HG03066 (cell line): ENCODE results near the gene GPR3.

Experiments
- ATAC-seq: cut with Tn5 transposase; IDR thresholded peaks from one replicate; pipeline ENCODE4 v1.9.1; 2021; ENCODE audit warnings: low read depth; ENCODE audit not compliant: unreplicated experiment

The GPR3 gene, protein sequence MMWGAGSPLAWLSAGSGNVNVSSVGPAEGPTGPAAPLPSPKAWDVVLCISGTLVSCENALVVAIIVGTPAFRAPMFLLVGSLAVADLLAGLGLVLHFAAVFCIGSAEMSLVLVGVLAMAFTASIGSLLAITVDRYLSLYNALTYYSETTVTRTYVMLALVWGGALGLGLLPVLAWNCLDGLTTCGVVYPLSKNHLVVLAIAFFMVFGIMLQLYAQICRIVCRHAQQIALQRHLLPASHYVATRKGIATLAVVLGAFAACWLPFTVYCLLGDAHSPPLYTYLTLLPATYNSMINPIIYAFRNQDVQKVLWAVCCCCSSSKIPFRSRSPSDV

DNA sequence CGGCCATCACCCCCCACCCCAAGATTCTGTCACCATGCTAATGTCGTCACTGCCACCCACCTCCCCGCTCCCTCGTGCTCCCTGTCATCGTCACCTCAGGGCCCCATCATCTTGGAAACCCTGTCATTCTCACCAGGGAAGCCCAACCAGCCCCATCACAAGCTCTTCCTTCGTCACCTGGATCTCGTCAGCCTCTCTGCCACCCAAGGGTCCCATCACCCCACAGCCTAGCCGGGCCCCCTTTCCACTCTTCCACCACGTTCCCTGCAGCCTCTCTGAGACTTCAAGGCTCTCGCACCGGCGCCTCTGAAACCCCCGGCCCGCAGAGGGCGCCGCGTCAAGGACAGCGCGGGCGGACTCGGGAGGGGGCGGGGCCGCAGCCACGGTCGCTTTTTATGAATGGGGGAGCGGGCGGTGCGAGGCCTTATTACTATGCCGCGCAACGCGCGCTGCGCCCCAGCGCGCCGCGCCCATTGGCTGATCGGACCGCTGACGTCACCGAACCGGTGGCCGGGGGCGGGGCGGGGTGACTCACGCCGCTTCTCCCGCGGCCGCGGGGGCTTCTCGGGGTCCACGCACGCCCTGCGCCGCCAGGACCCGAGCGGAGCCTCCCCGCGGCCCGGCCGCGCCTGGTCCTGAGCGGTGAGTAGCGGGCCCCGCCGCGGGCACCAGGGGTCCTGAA lies at the start of gene GPR3:
Gene GPR3, plus strand, starts transcription at position 527 of the 682 bp plus-strand sequence. CDS start 1,177 bp downstream, outside the sequence.
- peak; percentile 73 for ATAC-seq

DNA sequence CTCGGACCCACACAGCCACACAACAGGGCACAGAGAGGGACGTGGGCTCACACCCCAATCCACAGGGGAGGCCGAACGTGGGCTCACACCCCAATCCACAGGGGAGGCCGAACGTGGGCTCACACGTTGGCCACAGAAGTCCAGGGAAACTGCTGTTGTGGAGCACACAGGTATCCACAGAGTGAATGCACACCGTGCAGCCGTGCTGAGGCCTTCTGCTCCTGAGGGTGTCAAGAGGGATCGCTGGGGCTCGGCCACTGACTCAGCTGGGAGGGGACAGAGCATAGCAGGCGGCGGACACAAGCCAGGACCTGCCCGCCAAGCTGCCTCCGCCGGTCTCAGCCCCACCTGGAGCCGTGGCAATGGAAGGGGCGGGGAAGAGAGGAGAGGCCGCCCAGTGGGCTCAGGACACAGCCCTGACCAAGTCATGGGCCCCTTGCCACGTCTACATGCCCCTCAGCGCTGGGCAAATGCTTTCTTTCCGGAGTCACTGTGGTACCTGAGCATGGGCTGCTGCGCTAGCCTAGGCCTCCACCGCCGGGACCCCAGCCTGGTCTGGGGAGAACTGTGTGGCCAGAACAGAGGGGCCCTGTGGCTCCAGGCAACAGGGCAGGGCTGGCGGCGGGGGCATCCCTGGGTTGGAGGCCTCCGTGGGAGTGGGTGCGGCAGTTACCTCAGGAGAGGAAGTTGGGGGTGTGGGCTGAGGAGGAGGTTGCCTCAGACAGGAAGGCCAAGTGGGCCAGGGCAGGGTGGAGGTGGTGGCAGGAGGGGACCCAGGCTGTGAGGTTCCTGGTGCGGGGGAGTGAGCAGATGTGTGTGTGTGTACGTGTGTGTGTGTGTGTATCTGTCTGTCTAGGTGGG lies 49.4 kb upstream of the GPR3 start:
- no peak for ATAC-seq

DNA sequence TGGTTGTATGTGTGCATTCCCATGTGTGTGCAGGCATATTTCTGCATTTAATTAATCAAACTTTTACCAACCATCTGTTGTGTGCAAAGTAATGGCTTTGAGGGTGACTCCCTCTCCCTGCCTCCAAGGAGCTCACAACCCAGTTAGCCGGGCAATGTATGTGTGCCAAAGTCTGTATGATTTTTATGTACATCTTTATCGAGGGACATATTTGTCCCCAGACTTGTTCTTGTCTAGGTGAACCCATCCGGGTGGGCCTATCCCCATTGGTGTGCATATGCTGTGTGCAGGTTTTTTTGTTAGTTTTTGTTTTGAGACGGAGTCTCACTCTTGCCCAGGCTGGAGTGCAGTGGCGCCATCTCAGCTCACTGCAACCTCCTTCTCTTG lies 48.8 kb upstream of the GPR3 start:
- ATAC-seq, result no peak

DNA sequence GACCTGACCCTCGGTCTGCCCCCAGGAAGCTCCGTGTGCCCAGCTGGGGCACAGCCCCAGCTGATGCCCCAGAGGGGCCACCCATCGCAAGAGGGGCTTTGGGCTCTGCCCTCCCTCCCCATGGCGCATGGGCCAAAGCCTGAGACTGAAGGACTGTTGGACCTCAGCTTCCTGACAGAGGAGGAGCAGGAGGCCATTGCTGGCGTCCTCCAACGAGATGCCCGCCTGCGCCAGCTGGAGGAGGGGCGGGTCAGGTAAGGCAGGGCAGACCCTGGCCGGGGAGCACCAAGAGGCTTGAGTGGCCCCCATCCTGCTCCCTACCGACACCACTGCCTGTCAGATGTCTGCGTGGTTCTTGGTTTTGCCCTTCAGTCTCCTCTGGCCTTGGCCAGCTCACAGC lies 47.1 kb upstream of the GPR3 start:
- no peak for ATAC-seq

DNA sequence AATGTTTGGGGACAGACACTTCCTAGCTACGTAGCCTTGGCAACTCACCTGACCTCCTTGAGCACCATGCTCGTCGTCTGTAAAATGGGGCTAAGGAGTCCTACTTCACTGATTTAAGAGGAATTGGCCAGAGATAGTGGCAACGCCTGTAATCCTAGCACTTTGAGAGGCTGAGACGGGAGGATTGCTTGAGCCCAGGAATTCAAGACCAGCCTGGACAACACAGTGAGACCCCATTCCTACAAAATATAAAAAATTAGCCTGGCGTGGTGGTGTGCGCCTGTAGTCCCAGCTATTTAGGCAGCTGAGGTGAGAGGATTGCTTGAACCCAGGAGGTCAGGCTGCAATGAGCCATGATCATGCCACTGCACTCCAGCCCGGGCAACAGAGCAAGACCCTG lies 46.1 kb upstream of the GPR3 start:
- ATAC-seq, result no peak

DNA sequence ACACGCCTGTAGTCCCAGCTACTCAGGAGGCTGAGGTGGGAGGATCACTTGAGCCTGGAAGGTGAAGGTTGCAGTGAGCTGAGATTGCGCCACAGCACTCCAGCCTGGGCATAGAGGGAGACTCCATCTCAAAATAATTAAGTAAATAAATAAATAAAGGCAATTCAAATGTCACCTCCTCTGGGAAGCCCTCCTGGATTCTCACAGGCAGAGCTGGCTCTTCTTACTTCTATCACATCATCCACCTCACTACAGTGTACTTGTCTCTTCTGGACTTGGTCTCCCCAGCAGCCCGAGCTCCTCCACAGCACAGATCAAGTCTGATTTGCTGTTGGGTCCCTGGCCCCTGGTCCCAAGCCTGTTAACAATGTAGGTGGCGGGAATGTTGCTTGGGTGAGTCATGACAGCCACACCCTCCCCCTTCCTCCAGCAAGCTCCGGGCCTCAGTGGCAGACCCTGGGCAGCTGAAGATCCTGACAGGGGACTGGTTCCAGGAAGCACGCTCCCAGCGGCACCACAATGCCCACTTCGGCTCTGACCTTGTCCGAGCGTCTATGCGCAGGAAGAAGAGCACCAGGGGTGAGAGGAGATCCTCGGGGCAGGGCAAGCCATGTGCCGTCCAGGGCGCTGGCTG lies 45.3 kb upstream of the GPR3 start:
- ATAC-seq, result no peak

DNA sequence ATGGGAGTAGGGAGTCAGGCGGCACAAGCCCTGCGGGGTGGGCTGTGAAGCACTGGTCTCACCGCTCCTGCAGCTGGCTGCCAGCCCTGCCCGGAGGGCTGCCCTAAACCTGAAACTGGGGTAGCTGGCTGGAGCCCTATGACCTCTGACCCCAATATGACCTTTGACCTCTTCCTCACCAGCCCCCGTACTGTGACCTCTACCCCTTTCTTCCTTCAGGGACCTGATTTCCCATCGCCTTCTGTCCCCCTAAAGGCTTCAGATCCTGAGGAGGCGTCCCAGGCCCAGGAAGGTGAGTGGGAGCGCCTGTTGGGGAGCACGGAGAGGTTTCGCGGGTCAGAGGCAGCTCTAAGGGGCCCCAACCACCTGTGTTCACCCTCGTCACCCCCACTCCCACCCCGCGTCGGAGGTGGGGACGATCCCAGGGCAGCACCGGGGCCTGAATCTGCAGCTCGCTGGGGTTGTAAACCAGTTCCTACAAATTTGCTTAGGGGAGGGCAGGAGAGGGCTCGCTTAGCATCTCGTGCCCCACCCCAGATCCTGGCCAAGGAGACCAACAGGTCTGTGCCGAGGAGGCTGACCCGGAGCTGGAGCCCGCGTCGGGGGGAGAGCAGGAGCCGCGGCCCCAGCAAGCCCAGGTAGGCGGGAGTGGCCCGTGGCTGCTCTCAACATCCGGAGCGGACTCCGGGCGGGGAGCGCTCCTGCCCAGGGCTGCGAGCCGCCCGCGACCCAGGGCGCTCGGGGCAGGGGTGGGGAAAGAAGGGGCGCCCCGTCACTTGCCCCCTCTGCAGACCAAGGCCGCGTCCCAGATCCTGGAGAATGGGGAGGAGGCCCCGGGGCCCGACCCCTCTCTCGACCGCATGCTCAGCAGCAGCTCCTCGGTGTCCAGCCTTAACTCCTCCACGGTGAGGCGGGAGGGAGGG lies 43.3 kb upstream of the GPR3 start:
- ATAC-seq, result no peak

DNA sequence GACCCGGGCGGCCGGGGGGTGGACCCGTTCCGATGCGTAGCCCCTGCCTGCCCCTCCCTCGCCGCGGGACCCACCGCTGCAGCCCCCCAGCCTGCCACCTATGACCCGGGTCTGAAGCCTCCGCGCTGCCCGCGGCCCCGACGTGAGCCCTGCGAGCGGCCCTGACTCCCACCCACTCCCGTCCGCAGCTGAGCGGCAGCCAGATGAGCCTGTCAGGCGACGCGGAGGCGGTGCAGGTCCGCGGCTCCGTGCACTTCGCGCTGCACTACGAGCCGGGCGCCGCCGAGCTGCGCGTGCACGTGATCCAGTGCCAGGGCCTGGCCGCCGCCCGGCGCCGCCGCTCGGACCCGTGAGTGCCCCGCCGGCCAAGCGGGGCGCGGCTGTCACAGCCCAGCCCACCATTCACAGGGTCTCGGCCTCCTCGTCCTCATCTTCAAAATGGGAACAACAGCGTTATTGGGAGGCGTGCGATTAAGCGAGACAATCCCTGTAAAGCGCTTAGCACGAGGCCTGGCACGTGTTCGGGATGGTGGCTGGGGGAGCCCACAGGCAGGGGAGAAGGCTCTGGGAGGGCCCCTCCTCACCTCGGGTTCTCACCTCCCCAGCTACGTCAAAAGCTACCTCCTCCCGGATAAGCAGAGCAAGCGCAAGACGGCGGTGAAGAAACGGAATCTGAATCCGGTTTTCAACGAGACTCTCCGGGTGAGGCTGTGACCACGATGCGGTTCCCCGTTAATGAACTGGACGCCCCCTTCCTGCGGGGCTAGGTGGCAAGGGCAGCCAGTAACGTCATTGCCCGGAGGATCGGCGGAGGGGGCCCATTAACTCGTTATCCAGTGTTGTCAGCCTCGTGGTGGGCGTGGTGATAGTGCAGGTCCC lies 42.4 kb upstream of the GPR3 start:
- ATAC-seq, result no peak

DNA sequence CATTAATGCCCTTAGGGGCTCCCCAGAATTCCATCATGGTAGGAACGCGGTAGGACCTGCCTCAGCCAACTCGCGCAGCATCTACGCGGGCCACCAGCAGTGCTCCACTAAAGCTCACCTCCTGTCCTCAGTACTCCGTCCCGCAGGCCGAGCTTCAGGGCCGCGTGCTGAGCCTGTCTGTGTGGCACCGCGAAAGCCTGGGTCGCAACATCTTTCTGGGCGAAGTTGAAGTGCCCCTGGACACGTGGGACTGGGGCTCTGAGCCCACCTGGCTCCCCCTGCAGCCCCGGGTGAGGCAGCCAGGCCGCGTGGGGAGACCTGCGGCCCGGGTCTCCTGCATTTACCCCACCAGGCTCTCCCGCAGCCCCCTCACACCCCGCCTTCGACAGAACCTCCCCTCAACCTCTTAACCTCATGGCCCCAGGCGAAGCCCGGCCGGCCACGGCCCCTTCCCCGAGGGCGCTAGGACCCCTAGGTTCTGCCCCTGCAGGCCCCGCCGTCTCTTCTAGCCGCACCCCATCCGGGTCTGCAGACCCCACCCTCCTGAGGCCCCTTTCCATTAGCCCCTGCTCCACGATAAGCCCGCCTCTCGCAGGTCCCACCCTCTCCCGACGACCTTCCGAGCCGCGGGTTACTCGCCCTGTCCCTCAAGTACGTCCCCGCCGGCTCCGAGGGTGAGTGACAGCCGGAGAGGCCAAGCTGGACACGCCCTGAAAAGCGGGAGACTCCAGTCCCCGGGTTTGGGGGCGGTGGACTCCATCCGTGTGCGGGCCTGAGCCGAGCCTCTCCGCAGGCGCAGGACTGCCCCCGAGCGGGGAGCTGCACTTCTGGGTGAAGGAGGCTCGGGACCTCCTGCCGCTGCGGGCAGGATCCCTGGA lies 41.5 kb upstream of the GPR3 start:
- ATAC-seq, result no peak

DNA sequence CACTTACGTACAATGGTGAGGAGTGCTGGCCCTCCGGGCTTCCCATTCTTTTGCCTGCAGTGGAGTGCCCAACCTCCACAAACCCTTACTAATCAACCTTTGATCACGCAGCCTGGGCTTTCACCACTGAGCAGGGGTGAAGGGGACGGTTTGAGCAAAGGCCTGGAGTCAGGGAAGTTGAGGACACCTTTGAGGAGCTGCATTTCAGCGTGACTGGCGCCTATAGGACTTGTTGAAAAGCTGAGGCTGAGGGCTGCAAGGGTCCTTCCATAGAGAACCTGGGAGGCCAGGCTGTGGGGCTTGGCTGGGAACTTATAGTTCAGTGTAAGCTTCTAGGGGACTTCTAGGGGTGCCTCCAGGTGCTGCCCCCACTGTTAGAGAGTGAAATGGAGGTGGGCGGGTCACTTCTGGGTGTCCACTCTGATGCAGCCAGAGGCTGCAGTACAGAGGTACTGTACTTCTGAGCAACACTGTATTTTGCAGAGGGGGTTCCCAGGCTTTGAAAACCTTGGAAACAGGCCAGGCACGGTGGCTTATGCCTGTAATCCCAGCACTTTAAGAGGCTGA lies 40.8 kb upstream of the GPR3 start:
- ATAC-seq, result no peak

DNA sequence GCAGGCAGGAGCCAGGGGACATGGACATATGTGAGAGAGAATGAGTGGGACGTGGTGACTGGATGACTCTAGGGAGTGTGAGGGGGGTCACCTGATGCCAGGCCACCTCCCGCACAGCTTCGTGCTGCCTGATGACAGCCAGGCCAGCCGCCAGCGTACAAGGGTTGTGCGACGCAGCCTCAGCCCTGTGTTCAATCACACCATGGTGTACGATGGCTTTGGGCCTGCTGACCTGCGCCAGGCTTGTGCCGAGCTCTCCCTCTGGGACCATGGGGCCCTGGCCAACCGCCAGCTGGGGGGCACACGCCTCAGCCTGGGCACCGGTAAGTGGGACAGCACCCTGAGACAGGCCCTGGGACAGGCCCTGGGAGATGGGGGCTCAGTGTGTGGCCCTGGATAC lies 39.3 kb upstream of the GPR3 start:
- ATAC-seq, result no peak

DNA sequence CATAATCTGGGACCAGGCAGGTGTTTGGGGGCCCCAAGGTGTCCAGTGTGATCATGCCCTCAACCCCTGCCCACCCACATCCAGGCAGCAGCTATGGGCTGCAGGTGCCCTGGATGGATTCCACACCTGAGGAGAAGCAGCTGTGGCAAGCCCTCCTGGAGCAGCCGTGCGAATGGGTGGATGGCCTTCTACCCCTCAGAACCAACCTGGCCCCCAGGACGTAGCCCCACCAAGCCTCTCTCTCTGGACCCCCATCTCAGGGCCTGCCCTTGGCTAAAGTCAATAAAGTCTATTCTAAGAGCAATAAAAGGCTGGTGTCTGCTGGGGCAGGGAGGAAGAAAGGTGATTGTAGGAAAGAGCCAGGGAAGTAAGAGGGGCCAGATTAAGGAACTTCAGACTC lies 38.8 kb upstream of the GPR3 start:
- ATAC-seq, result no peak

DNA sequence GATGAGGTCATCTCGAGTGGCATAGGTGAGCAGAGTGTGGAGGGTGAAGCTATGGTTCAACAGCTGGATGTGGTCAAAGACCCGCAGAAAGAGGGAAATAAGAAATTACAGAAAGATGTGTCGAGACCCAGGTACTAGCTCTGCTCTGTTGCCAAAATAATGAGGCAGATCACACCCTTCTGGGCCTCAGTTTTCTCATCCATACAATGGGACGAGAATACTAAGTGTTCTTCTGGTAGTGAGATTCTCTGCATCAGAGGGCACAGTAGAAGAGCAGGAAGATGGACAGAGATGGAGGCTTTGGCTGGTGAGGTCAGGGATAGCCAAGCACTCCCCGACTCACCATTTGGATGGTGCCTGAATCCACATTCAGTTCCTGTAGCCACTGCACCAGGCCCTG lies 36.7 kb upstream of the GPR3 start:
- ATAC-seq, result no peak

DNA sequence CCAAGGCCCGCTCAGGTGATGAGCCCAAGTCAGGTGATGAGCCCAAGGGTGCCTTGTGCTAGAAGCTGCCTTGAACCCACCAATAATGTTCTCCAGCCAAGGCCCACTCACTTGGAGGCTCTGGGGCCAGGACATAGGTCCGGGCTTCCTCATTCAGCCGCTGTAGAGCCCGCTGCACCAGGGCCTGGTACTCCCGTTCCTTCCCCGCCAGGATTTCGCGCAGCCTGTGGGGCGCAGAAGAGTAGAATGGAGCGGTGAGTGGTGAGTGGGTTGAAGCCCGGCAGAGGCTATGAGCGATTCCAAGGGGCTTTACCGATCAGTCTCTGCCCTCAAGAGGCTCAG lies 36.2 kb upstream of the GPR3 start:
- ATAC-seq, result no peak

DNA sequence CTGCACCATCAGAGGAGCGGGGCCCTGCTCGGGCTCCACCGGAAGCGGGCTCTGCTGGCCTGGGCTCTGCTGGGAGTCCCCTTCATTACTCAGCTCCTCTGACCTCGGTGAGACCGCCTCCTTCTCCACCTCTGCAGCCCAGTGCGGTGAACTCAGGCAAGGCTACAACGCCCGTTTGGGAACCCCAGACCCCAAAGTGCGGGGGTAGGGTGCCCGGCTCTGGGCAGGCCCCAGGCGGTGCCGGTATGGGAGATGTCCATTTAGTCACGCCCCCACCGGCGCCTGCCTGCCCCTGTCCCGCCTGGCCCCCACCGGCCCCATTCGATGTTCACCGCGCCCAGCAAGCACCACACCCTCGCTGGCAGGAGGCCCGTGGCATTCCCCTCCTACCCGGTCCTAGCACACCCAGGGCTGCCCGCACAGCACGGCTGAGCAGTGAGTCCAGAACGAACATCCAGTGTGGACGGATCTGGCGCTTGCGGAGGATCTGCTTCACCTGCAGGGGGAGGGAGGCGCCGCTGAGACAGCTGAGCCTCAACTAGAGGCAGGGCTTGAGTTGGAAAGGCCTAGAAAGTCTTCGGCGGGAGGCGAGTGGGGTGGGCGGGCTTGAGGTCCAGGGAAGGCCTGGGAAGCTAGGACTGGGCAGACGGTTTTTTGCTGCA lies 35.7 kb upstream of the GPR3 start:
- ATAC-seq, result no peak

DNA sequence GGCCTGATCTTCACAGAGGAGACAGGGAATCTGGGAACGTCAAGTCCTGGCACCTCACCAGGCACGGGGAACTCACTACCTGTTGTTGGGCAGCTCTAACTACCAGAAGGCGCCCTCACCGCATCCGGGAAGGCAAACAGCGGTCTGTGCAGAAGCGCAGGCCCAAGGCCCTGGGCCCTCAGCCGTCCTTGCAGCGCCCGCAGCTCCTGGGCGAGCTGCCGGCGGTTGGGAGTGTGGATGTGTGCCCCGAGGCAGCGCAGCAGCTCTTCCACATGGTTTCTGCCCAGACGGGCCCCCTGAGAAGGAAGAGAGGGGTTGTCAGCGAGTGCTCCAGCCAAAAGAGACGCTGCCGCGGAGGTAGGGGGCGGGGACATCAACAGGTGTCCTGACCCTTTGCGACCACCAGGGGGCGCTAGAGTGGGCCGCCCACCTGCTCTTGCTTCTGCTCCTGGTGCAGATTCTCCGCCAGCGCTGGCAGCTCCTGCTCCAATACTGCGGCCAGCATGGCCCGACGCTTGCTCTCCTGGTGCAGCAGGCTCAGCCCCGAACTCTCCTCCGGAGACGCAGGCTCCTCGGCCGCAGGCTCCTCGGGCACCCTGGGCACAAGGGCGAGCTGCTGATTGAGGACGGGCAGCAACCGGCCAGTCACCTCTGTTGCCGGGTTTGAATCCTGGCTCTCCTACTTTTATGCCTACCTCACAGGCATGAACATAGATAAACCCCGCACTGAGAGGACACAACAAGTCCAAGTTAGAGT lies 35.0 kb upstream of the GPR3 start:
- no peak for ATAC-seq
